A549 treated with RU486 at 1 μM for 4 hours (cell line): ENCODE results near the gene SOWAHB. TPM values are rescaled to one million over a fixed set of nuclear protein-coding genes. Genes with fewer than 3 reads are reported as not detected.

Experiments
- total RNA-seq: library from RNA; stranded (reverse); fragments of 200-300 nt; extraction: Qiagen RNA extraction; gene quantifications from 5 replicates; pipeline ENCODE4 v1.2.3, GENCODE V29; 2022; ENCODE audit warnings: low read depth

The SOWAHB gene, protein sequence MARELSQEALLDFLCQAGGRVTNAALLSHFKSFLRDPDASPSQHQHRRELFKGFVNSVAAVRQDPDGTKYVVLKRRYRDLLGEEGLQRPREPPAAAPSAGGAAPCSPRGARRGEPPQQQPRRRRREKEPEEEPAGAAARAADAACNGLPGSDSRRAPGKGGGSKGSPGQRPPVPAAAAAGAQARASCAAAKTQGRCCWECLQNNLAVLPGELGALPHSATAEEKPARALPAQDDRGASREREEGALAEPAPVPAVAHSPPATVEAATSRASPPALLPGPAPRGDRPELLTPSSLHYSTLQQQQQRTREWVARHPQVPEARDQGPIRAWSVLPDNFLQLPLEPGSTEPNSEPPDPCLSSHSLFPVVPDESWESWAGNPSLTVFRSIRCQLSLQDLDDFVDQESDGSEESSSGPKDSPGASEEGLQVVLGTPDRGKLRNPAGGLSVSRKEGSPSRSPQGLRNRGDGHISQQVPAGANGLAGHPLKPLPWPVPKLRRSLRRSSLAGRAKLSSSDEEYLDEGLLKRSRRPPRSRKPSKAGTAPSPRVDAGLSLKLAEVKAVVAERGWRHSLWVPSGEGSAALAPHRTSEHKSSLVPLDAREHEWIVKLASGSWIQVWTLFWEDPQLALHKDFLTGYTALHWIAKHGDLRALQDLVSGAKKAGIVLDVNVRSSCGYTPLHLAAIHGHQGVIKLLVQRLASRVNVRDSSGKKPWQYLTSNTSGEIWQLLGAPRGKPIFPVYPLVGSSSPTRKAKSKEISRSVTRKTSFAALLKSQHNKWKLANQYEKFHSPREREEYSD
- 0.05 to 0.06 TPM in 2 of 5 replicates, not detected in the others for total RNA-seq

DNA sequence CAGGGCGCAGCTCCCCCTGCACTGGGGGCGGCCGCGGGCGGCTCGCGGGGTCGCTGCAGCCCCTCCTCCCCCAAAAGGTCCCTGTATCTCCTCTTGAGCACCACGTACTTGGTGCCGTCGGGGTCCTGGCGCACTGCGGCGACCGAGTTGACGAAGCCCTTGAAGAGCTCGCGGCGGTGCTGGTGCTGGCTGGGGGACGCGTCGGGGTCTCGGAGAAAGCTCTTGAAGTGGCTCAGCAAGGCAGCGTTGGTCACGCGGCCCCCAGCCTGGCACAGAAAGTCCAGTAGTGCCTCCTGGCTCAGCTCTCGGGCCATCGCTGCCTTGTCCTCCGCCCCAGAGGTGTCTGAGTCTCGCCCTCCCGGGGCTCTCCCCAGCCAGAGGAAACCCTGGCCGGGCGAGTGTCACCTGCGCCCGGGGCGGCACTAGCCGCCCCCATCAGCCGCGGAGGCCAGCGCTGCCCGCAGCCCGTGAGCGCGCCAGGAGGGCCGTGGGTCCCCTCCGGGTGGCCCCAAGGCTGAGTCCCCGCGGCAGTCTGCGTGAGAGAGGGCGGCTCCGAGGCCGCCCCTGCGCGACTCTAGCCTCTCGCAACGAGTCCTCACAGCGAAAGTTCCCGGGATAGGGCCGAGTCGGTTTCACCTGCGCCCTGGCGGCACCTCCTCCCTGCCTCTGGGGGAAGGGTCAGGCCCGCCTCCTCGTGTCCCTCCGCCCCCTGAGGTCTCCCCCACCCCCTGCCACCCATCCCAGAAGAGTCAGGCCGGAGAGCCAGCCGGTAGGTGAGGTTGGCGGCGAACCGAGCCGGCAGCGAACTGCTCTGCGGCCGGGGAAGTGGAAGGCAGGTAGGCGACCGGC lies at the start of gene SOWAHB:
TSS of gene SOWAHB (minus strand) at position 609 of the 849 bp plus-strand sequence. CDS start at position 314, 295 bp downstream.

Other genes starting within 250 kb of the SOWAHB start
- gene SEPTIN11, start 51.6 kb upstream of the SOWAHB start, total RNA-seq, result 29.3 to 52.8 TPM (median 35.4 TPM) in 5 replicates
- 63.9 to 75.0 TPM (median 69.6 TPM) in 5 replicates for gene CCNI, start 177.8 kb upstream of the SOWAHB start, total RNA-seq